ENCODE data around the gene ADAM29.

ADAM29 gene

DNA sequence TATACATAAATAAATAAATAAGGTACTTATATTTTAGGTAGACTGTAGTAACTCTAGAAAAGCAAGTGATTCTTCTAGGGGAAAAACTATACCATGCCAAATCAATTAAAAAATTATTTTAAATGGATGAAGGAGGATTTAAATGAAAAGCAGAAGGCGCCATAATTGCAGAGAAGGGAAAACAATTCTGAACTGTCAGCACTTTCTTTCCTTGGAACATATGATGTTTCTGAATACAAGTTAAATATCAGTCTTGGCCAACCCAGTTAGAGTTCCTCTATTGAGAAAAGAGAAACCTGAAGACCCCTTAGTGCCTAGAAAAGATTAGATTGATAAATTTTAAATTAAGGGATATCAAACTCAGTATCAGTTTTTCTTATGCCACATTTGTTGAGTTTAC is 75.8 kb downstream of the ADAM29 start:
- H3K9ac ChIP-seq (ENCODE audit: low read length), result no peak overlapping the region
- no peaks in the 10 kb centered on the region for H3K27me3 ChIP-seq (ENCODE audit: insufficient read depth, low read length)
- H3K18ac ChIP-seq (ENCODE audit: low read length), result no peak overlapping the region
- H3K14ac ChIP-seq (ENCODE audit: low read length), result no peak overlapping the region
- no peak overlapping the region for H3K4me2 ChIP-seq (ENCODE audit: low read length)
- H3K4ac ChIP-seq (ENCODE audit: low read depth, low read length), result no peak overlapping the region
- H4K12ac ChIP-seq (ENCODE audit: low read depth, low read length), result no peak overlapping the region
- no peak overlapping the region for H3K4me3 ChIP-seq (ENCODE audit: low read depth, low read length)
- H3K4me1 ChIP-seq (ENCODE audit: control insufficient read depth in 1 of 2, insufficient read depth in 2 of 2, low read length in 2 of 2), result no peaks in the 10 kb centered on the region
- no CpG with 5 or more reads among the region's 1 CpG for WGBS (ENCODE audit: extremely low coverage, insufficient coverage, insufficient read length)
- H2AK5ac ChIP-seq (ENCODE audit: low read length), result no peak overlapping the region
- H3K79me1 ChIP-seq (ENCODE audit: low read length), result no peaks in the 10 kb centered on the region
- H2AFZ ChIP-seq (ENCODE audit: insufficient read depth, low read length, poor library complexity), result no peak overlapping the region
- no peak overlapping the region for H2BK120ac ChIP-seq (ENCODE audit: insufficient read depth, low read length, poor library complexity)
- no peaks in the 10 kb centered on the region for H3K36me3 ChIP-seq (ENCODE audit: control insufficient read depth in 1 of 2, insufficient read depth in 2 of 2, low read length in 2 of 2)
- no peak overlapping the region for H2BK5ac ChIP-seq (ENCODE audit: low read depth, low read length, poor library complexity)
- H3K27ac ChIP-seq (ENCODE audit: low read depth, low read length), result no peak overlapping the region
- no peak overlapping the region for H3K23ac ChIP-seq (ENCODE audit: low read length)
- no peak overlapping the region for H2BK12ac ChIP-seq (ENCODE audit: low read length)
- no peaks in the 10 kb centered on the region for H3K9me3 ChIP-seq (ENCODE audit: insufficient read depth, low read depth, low read length)
- no peak overlapping the region for H4K91ac ChIP-seq (ENCODE audit: low read depth, low read length)
- DNase-seq, result no peak
- H3K79me2 ChIP-seq (ENCODE audit: control insufficient read depth, insufficient read depth, low read length, poor library complexity), result no peaks in the 10 kb centered on the region
- no peak overlapping the region for H4K8ac ChIP-seq (ENCODE audit: low read depth, low read length)

DNA sequence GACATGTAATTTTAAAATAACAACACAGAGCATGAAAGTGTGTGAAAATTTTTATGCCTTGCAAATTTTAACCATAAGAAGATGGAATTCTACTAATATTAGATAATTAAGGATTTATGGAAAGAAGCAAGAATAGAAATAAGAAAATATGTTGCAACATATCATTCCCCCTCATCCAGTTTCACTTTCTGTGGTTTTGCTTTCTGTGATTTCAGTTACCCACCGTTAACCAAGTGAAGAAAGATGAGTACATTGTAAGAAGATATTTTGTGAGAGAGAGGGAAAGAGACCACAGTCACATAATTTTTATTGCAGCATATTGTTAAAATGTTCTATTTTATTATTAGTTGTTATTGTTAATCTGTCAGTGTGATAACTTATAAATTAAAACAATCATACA is 77.9 kb downstream of the ADAM29 start:
- Histone ChIP-seq H3K4me3 (ENCODE audit: low read depth, low read length) (no peak overlapping the region), H4K91ac (ENCODE audit: low read depth, low read length) (no peak overlapping the region), H3K9me3 (ENCODE audit: insufficient read depth, low read depth, low read length) (no peaks in the 10 kb centered on the region), H3K4ac (ENCODE audit: low read depth, low read length) (no peak overlapping the region), H3K23ac (ENCODE audit: low read length) (no peak overlapping the region), H2BK5ac (ENCODE audit: low read depth, low read length, poor library complexity) (no peak overlapping the region), H3K79me1 (ENCODE audit: low read length) (no peaks in the 10 kb centered on the region), H3K79me2 (ENCODE audit: control insufficient read depth, insufficient read depth, low read length, poor library complexity) (no peaks in the 10 kb centered on the region), H3K18ac (ENCODE audit: low read length) (no peak overlapping the region), H3K9ac (ENCODE audit: low read length) (no peak overlapping the region), H4K8ac (ENCODE audit: low read depth, low read length) (no peak overlapping the region), H2AK5ac (ENCODE audit: low read length) (no peak overlapping the region), H2BK12ac (ENCODE audit: low read length) (no peak overlapping the region), H3K27ac (ENCODE audit: low read depth, low read length) (no peak overlapping the region), H2BK120ac (ENCODE audit: insufficient read depth, low read length, poor library complexity) (no peak overlapping the region), H3K14ac (ENCODE audit: low read length) (no peak overlapping the region), H3K4me2 (ENCODE audit: low read length) (no peak overlapping the region), H4K12ac (ENCODE audit: low read depth, low read length) (no peak overlapping the region), H3K27me3 (ENCODE audit: insufficient read depth, low read length) (no peaks in the 10 kb centered on the region), H3K4me1 (ENCODE audit: control insufficient read depth in 1 of 2, insufficient read depth in 2 of 2, low read length in 2 of 2) (no peaks in the 10 kb centered on the region), H2AFZ (ENCODE audit: insufficient read depth, low read length, poor library complexity) (no peak overlapping the region), H3K36me3 (ENCODE audit: control insufficient read depth in 1 of 2, insufficient read depth in 2 of 2, low read length in 2 of 2) (no peaks in the 10 kb centered on the region)
- no CpG with 5 or more reads among the region's 1 CpG for WGBS (ENCODE audit: extremely low coverage, insufficient coverage, insufficient read length)
- no peak for DNase-seq

- no peak overlapping the region for H3K23ac ChIP-seq (ENCODE audit: low read length)
- WGBS (ENCODE audit: extremely low coverage, insufficient coverage, insufficient read length), result no CpG with 5 or more reads among the region's 4 CpGs
- no peaks in the 10 kb centered on the region for H3K79me2 ChIP-seq (ENCODE audit: control insufficient read depth, insufficient read depth, low read length, poor library complexity)
- no peaks in the 10 kb centered on the region for H3K36me3 ChIP-seq (ENCODE audit: control insufficient read depth in 1 of 2, insufficient read depth in 2 of 2, low read length in 2 of 2)
- no peak overlapping the region for H2BK5ac ChIP-seq (ENCODE audit: low read depth, low read length, poor library complexity)
- no peaks in the 10 kb centered on the region for H3K79me1 ChIP-seq (ENCODE audit: low read length)
- no peak overlapping the region for H2BK12ac ChIP-seq (ENCODE audit: low read length)
- H3K4me2 ChIP-seq (ENCODE audit: low read length), result no peak overlapping the region
- no peak overlapping the region for H3K18ac ChIP-seq (ENCODE audit: low read length)
- H3K27ac ChIP-seq (ENCODE audit: low read depth, low read length), result no peak overlapping the region
- no peaks in the 10 kb centered on the region for H3K9me3 ChIP-seq (ENCODE audit: insufficient read depth, low read depth, low read length)
- no peak overlapping the region for H3K9ac ChIP-seq (ENCODE audit: low read length)
- no peak overlapping the region for H4K12ac ChIP-seq (ENCODE audit: low read depth, low read length)
- no peaks in the 10 kb centered on the region for H3K27me3 ChIP-seq (ENCODE audit: insufficient read depth, low read length)
- no peak overlapping the region for H4K8ac ChIP-seq (ENCODE audit: low read depth, low read length)
- no peak overlapping the region for H4K91ac ChIP-seq (ENCODE audit: low read depth, low read length)
- no peak overlapping the region for H2BK120ac ChIP-seq (ENCODE audit: insufficient read depth, low read length, poor library complexity)
- no peak overlapping the region for H3K4ac ChIP-seq (ENCODE audit: low read depth, low read length)
- H3K4me1 ChIP-seq (ENCODE audit: control insufficient read depth in 1 of 2, insufficient read depth in 2 of 2, low read length in 2 of 2), result no peaks in the 10 kb centered on the region
- H2AFZ ChIP-seq (ENCODE audit: insufficient read depth, low read length, poor library complexity), result no peak overlapping the region
- no peak overlapping the region for H3K4me3 ChIP-seq (ENCODE audit: low read depth, low read length)
- H3K14ac ChIP-seq (ENCODE audit: low read length), result no peak overlapping the region
- DNase-seq, result peak in 1 of 2 donors; percentile 5
- H2AK5ac ChIP-seq (ENCODE audit: low read length), result no peak overlapping the region
Measured at GRCh38 chr4:174999407-174999806, 81.2 kb downstream of the ADAM29 start.

DNA sequence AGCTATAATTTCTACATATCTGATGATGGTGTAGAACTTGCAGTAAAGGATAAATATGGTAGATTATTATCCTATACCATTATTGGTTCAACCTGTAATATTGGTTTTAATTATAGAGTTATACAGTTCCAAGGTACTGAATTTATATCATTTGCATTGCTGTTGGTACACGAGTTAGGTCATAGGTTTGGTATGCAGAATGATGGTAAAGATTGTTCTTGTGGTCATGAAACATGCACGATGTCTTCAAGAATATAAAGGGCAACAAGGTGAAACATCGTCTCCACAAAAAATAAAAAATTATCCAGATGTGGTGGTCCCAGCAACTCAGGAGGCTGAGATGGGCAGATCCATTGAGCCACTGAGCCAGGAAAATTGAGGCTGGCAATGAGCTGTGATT is 99.6 kb downstream of the ADAM29 start:
- H2BK5ac ChIP-seq (ENCODE audit: low read depth, low read length, poor library complexity), result no peak overlapping the region
- H4K91ac ChIP-seq (ENCODE audit: low read depth, low read length), result no peak overlapping the region
- no peak overlapping the region for H2BK120ac ChIP-seq (ENCODE audit: insufficient read depth, low read length, poor library complexity)
- H3K23ac ChIP-seq (ENCODE audit: low read length), result no peak overlapping the region
- H3K14ac ChIP-seq (ENCODE audit: low read length), result no peak overlapping the region
- H2AFZ ChIP-seq (ENCODE audit: insufficient read depth, low read length, poor library complexity), result no peak overlapping the region
- H3K9me3 ChIP-seq (ENCODE audit: insufficient read depth, low read depth, low read length), result peaks cover 2% of the 10 kb centered on the region
- no peaks in the 10 kb centered on the region for H3K27me3 ChIP-seq (ENCODE audit: insufficient read depth, low read length)
- no peak overlapping the region for H2BK12ac ChIP-seq (ENCODE audit: low read length)
- H2AK5ac ChIP-seq (ENCODE audit: low read length), result no peak overlapping the region
- H4K8ac ChIP-seq (ENCODE audit: low read depth, low read length), result no peak overlapping the region
- no peak overlapping the region for H4K12ac ChIP-seq (ENCODE audit: low read depth, low read length)
- no peak overlapping the region for H3K4ac ChIP-seq (ENCODE audit: low read depth, low read length)
- H3K9ac ChIP-seq (ENCODE audit: low read length), result no peak overlapping the region
- no CpG with 5 or more reads among the region's 3 CpGs for WGBS (ENCODE audit: extremely low coverage, insufficient coverage, insufficient read length)
- no peak overlapping the region for H3K18ac ChIP-seq (ENCODE audit: low read length)
- no peak overlapping the region for H3K27ac ChIP-seq (ENCODE audit: low read depth, low read length)
- H3K4me1 ChIP-seq (ENCODE audit: control insufficient read depth in 1 of 2, insufficient read depth in 2 of 2, low read length in 2 of 2), result no peaks in the 10 kb centered on the region
- no peak overlapping the region for H3K4me3 ChIP-seq (ENCODE audit: low read depth, low read length)
- H3K36me3 ChIP-seq (ENCODE audit: control insufficient read depth in 1 of 2, insufficient read depth in 2 of 2, low read length in 2 of 2), result no peaks in the 10 kb centered on the region
- no peak for DNase-seq
- H3K79me2 ChIP-seq (ENCODE audit: control insufficient read depth, insufficient read depth, low read length, poor library complexity), result no peaks in the 10 kb centered on the region
- no peaks in the 10 kb centered on the region for H3K79me1 ChIP-seq (ENCODE audit: low read length)
- H3K4me2 ChIP-seq (ENCODE audit: low read length), result no peak overlapping the region
